Upper lobe of right lung (tissue), 1 donor: ENCODE results near the gene CMSS1. TPM values are rescaled to one million over a fixed set of nuclear protein-coding genes. Genes with fewer than 3 reads are reported as not detected.

Experiments
- ATAC-seq: fragments of 200-7000 bp; cut with Tn5 transposase; one replicate; pipeline ENCODE4 v1.9.1; 2020; ENCODE audit warnings: mild to moderate bottlenecking, moderate library complexity
- DNase-seq: peaks from one replicate; pipeline ENCODE4 v3.0.0-alpha.2; 2020
- H3K27ac ChIP-seq: fragments of 200-600 bp; one replicate; pipeline ENCODE4 v1.8.0; 2022
- H3K27me3 ChIP-seq: fragments of 200-600 bp; one replicate; pipeline ENCODE4 v1.8.0; 2022; ENCODE audit warnings: mild to moderate bottlenecking
- H3K36me3 ChIP-seq: fragments of 200-600 bp; one replicate; pipeline ENCODE4 v1.8.0; 2022
- H3K4me1 ChIP-seq: fragments of 200-600 bp; one replicate; pipeline ENCODE4 v1.8.0; 2022
- H3K4me3 ChIP-seq: fragments of 200-600 bp; one replicate; pipeline ENCODE4 v1.8.0; 2022; ENCODE audit warnings: mild to moderate bottlenecking
- H3K9me3 ChIP-seq: fragments of 200-600 bp; one replicate; pipeline ENCODE4 v1.8.0; 2022
- intact Hi-C: fragments of 100-400 bp; cut with DNase I; formaldehyde crosslinking; loops from one replicate; pipeline ENCODE4 v1.11.0; 2022
- total RNA-seq: library from RNA; stranded (reverse); fragmentation: NEBNext Ultra II Directional; extraction: Animal tissue kit (Norgen Biotek cat#: 25700); gene quantifications from one replicate; pipeline ENCODE4 v1.2.1, GENCODE V29; 2021
- TF ChIP-seq, protein P1 (sequence below): fragments of 200-600 bp; IDR thresholded peaks from one replicate; pipeline ENCODE4 v1.8.0; 2022; ENCODE audit warnings: antibody characterized with exemption
- donor health status: DM: no; HTN: yes; CAD: no; lungs with severe emphysema.

CMSS1 gene
- total RNA-seq, 1 donor from 2014 or later: 20.6 TPM

GRCh38 chr3:99929745-99930139, 112.1 kb downstream of the CMSS1 start:
- no peak overlapping the region for H3K27ac ChIP-seq
- intact Hi-C loops: no loop called here
- no peak for ATAC-seq
- no peak for DNase-seq
- no peaks in the 10 kb centered on the region for H3K9me3 ChIP-seq
- no peak overlapping the region for H3K4me3 ChIP-seq
- H3K27me3 ChIP-seq: no peaks in the 10 kb centered on the region
- no peaks in the 10 kb centered on the region for H3K36me3 ChIP-seq
- TF ChIP-seq, protein P1, sequence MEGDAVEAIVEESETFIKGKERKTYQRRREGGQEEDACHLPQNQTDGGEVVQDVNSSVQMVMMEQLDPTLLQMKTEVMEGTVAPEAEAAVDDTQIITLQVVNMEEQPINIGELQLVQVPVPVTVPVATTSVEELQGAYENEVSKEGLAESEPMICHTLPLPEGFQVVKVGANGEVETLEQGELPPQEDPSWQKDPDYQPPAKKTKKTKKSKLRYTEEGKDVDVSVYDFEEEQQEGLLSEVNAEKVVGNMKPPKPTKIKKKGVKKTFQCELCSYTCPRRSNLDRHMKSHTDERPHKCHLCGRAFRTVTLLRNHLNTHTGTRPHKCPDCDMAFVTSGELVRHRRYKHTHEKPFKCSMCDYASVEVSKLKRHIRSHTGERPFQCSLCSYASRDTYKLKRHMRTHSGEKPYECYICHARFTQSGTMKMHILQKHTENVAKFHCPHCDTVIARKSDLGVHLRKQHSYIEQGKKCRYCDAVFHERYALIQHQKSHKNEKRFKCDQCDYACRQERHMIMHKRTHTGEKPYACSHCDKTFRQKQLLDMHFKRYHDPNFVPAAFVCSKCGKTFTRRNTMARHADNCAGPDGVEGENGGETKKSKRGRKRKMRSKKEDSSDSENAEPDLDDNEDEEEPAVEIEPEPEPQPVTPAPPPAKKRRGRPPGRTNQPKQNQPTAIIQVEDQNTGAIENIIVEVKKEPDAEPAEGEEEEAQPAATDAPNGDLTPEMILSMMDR: no peak
- peaks cover 8% of the 10 kb centered on the region for H3K4me1 ChIP-seq

- TF ChIP-seq, protein P1: no peak
- H3K27me3 ChIP-seq: no peaks in the 10 kb centered on the region
- no peaks in the 10 kb centered on the region for H3K9me3 ChIP-seq
- no peak for DNase-seq
- peak; percentile 81 for ATAC-seq
- H3K4me1 ChIP-seq: peaks cover 13% of the 10 kb centered on the region
- no peak overlapping the region for H3K27ac ChIP-seq
- intact Hi-C loops: no loop called here
- no peak overlapping the region for H3K4me3 ChIP-seq
- H3K36me3 ChIP-seq: no peaks in the 10 kb centered on the region
These were observed 113.4 kb downstream of the CMSS1 start for GRCh38 chr3:99931059-99931458.

DNA sequence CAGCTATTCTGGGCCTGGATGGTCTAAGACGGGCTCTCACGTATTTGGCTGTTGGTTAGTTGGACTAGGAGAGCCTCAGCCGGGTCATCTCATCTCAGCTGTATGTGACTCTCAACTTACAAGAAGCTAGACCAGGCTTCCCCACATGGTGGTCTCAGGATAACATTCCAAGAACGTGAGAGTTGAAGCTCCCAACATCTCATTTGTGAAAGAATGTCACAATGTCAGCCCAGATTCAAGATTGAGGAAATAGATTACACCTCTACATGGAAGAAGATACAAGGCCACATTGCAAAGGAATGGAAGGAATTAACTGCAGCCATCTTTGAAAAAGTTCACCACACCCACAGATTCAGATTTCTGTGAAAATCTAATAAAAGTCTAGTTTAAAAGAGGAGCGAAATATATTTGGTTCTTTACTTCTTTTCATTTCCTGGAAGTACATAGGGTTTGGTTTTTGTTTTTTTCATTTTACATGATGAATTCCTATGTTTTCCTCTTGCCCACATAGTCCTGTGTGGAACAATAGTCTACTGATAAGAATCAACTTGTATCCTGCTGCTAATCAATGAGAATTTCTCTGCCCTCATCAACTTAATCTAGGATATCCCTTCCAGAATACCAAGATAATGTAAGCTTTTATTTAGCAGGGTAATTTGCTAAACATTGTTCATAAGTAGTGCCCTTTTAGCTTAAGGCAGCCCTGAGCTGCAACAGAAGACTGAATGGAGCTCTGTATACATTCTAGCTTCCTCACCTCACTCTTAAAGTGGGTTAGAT, 116.5 kb downstream of the CMSS1 start:
- TF ChIP-seq, protein P1: no peak
- H3K9me3 ChIP-seq: no peaks in the 10 kb centered on the region
- H3K27ac ChIP-seq: no peak overlapping the region
- H3K36me3 ChIP-seq: no peaks in the 10 kb centered on the region
- intact Hi-C loops: no loop called here
- DNase-seq (no peak), ATAC-seq (no peak)
- H3K4me1 ChIP-seq: peaks cover 13% of the 10 kb centered on the region
- no peak overlapping the region for H3K4me3 ChIP-seq
- H3K27me3 ChIP-seq: no peaks in the 10 kb centered on the region

DNA sequence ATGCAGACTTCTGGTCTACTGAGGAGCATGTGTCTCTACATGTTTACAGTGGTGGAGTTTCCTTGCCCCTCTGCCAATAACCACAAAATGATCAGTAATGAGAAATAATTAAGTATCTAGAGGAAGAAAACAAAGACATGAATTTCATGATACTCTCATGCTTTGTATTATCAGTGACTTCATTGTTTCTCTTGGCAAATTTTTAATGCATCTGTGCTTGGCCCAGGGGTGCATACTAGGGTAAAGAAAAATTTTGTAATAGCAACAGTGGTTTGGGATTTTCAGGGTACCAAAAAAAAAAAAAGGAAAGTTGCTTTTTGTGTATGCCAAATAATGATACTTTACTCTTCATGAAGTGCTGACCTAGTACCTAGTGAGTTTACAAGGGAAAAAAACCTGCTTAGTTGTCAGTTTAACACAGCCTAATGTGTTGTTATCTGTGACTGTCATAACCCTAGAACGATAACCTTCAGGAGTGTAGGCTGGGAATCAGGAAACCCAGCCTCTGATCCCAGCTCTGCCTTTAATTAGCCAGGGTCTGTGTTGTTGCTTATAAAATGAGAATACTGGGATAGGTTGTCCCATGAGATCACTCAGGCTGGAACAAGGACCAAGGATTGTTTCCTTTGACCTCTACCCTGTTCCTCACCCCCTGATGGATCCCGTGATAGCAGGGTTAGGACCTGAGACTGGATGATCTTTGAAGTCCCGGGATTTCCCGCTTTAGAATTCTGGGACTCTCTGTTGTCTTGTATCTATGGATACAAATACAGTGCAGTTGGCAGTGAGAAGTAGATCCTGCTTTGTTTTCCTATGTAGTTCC, 117.5 kb downstream of the CMSS1 start:
- no peak for ATAC-seq
- intact Hi-C loops: no loop called here
- H3K36me3 ChIP-seq: no peaks in the 10 kb centered on the region
- no peak overlapping the region for H3K27ac ChIP-seq
- TF ChIP-seq, protein P1: no peak
- DNase-seq: no peak
- H3K4me3 ChIP-seq: no peak overlapping the region
- no peaks in the 10 kb centered on the region for H3K9me3 ChIP-seq
- peaks cover 13% of the 10 kb centered on the region for H3K4me1 ChIP-seq
- no peaks in the 10 kb centered on the region for H3K27me3 ChIP-seq

DNA sequence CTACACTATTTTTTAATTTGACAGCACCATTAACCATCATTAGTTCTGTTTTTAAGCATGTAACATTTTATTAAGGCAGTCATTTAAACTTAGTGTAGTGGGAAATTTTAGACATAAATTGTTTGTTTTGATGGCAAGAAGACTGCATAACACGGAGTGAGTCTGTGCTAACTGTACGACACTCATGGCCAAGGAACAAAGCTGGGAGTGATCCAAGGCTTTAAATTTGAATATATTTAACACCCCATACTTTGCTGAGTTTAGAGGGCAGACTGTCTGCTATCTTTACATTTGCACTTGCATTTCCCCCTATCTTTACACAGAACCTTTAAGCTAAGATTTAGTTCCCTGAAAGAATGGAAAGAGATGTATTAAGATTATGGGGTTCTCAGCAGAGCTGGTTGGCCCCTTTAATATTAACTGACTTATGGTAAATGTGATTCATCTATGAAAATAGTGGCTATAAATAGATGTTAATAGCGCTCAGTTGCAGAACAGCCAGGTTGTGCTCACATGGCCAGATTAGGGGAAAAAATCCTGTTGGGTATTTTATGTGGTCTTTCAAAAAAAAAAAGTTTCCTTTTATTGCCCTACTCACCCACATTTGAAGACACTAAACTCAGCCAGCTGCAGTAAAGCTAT, 120.7 kb downstream of the CMSS1 start:
- Histone ChIP-seq H3K9me3 (no peaks in the 10 kb centered on the region), H3K27ac (no peak overlapping the region), H3K27me3 (no peaks in the 10 kb centered on the region), H3K36me3 (no peaks in the 10 kb centered on the region), H3K4me1 (peaks cover 13% of the 10 kb centered on the region), H3K4me3 (no peak overlapping the region)
- intact Hi-C loops: no loop called here
- ATAC-seq: no peak
- TF ChIP-seq, protein P1: no peak
- DNase-seq: no peak
